Mesodermal cell (in vitro differentiated cells): ENCODE data around the gene COL4A2.

ENCODE experiments used
- H3K27ac ChIP-seq: 2 replicates; pipeline ENCODE4 v1.7.0; 2013; ENCODE audit warnings: mild to moderate bottlenecking, low read depth, low read length, moderate library complexity; ENCODE audit not compliant: severe bottlenecking
- H3K36me3 ChIP-seq: 2 replicates; pipeline ENCODE4 v1.7.1; 2013; ENCODE audit warnings: mild to moderate bottlenecking, low read length, moderate library complexity; ENCODE audit not compliant: control insufficient read depth, insufficient read depth
- H3K4me1 ChIP-seq: one replicate; pipeline ENCODE4 v1.7.1; 2013; ENCODE audit warnings: mild to moderate bottlenecking, low read length; ENCODE audit not compliant: insufficient read depth, control insufficient read depth, poor library complexity, severe bottlenecking
- H3K4me3 ChIP-seq: 2 replicates; pipeline ENCODE4 v1.7.0; 2013; ENCODE audit warnings: low read length, control low read depth, mild to moderate bottlenecking; ENCODE audit not compliant: insufficient read depth, poor library complexity, severe bottlenecking; ENCODE audit errors: extremely low read depth
- H3K9me3 ChIP-seq: 2 replicates; pipeline ENCODE4 v1.7.1; 2013; ENCODE audit warnings: mild to moderate bottlenecking, low read length, moderate library complexity; ENCODE audit not compliant: control insufficient read depth
- WGBS, 2 experiments: methylation state at CpG; one replicate each; pipeline ENCODE4 v1.1.5; 2013; ENCODE audit warnings: missing lambda C conversion rate in 2 of 2; ENCODE audit not compliant: insufficient coverage in 2 of 2; 5-methylcytosine and 5-hydroxymethylcytosine counted together

The COL4A2 gene

DNA sequence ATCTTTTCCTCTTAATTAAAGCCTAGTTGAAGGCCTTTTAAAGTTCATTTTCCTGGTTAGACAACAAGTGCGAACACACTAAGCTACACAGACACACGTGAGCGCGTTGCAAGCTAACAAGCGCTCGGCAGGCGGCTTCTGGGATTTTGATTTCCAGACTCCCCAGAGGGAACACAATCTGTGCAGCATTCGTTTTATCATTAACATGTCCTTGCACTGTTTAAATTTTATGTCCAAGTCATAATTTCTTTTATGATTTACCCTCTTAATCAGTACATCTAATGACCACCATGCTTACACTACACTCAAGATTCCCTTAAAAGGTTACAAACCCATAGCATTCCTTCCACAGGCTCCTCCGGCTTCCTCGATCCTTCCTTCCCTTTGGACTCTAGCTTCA is 16.9 kb upstream of the COL4A2 start:
- peaks cover 6% of the 10 kb centered on the region for H3K4me1 ChIP-seq
- no peaks in the 10 kb centered on the region for H3K9me3 ChIP-seq
- WGBS, 2 experiments, result 96% methylated on average over 10 of the region's 10 CpGs
- H3K27ac ChIP-seq, result no peak overlapping the region
- H3K36me3 ChIP-seq, result peaks cover 80% of the 10 kb centered on the region
- no peak overlapping the region for H3K4me3 ChIP-seq

GRCh38 chr13:110290826-110291225 is 16.3 kb upstream of the COL4A2 start:
- Histone ChIP-seq H3K36me3 (peaks cover 83% of the 10 kb centered on the region), H3K4me1 (peaks cover 6% of the 10 kb centered on the region), H3K9me3 (no peaks in the 10 kb centered on the region), H3K27ac (no peak overlapping the region), H3K4me3 (no peak overlapping the region)
- WGBS, 2 experiments, result 90 to 94% methylated on average over 11 to 15 of the region's 15 CpGs

DNA sequence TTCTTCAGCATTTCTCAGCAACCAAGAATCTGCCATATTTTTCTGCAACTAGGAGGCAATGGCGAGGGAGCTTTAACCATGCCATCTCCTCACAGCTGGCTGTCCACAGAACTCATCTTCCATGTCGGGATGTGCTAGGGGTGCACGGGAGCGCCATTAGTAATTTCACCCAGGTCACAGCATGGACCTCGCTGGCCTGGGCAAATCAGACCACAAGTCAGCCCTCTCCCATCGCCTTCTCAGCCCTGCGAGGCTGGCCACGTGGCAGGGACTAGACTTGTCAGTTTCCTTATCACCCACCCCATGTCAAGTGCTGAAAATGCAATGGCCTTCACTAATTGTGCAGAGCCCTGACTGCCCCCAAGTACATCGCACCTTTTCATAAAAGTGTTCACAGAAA is 15.8 kb upstream of the COL4A2 start:
- WGBS, 2 experiments, result 97 to 98% methylated on average over 9 of the region's 9 CpGs
- H3K36me3 ChIP-seq, result peaks cover 82% of the 10 kb centered on the region

GRCh38 chr13:110293037-110293436 is 14.0 kb upstream of the COL4A2 start:
- peaks cover 14% of the 10 kb centered on the region for H3K4me1 ChIP-seq
- no peak overlapping the region for H3K4me3 ChIP-seq
- WGBS, 2 experiments, result 84% methylated on average over 3 to 4 of the region's 7 CpGs
- no peaks in the 10 kb centered on the region for H3K9me3 ChIP-seq
- H3K27ac ChIP-seq, result no peak overlapping the region
- H3K36me3 ChIP-seq, result peaks cover 83% of the 10 kb centered on the region

More for the DNA sequence above, 15.8 kb upstream of the COL4A2 start:
- no peak overlapping the region for H3K4me3 ChIP-seq
- no peak overlapping the region for H3K27ac ChIP-seq
- H3K4me1 ChIP-seq, result peaks cover 6% of the 10 kb centered on the region
- H3K9me3 ChIP-seq, result no peaks in the 10 kb centered on the region

DNA sequence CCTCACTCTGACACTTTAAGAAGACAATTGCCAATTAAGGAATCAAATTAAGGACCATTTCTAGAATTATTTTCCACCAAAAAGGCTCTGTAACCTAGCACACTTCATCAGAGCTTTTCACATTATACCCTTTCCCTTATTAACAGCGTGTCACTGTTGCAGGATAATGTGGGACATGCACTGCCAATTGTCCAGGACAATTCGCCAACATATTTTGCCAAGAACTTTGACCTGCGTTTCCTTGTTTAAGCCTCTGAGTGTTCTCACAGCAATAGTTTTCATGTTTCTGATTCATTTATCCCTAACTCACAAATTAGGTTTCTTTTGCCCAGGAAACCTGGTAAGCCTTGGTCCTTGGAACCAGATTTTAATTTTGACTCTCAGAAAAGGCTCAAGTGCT is 13.4 kb upstream of the COL4A2 start:
- H3K9me3 ChIP-seq, result no peaks in the 10 kb centered on the region
- H3K36me3 ChIP-seq, result peaks cover 86% of the 10 kb centered on the region
- peaks cover 17% of the 10 kb centered on the region for H3K4me1 ChIP-seq
- no peak overlapping the region for H3K27ac ChIP-seq
- H3K4me3 ChIP-seq, result no peak overlapping the region
- WGBS, 2 experiments, result 91 to 97% methylated on average over 3 of the region's 3 CpGs

- H3K9me3 ChIP-seq, result no peaks in the 10 kb centered on the region
- H3K27ac ChIP-seq, result no peak overlapping the region
- H3K4me3 ChIP-seq, result no peak overlapping the region
- H3K36me3 ChIP-seq, result peaks cover 87% of the 10 kb centered on the region
- 94 to 100% methylated on average over 3 of the region's 3 CpGs for WGBS, 2 experiments
- H3K4me1 ChIP-seq, result peaks cover 19% of the 10 kb centered on the region
Observed at GRCh38 chr13:110294146-110294545, 12.9 kb upstream of the COL4A2 start.

- Histone ChIP-seq H3K36me3 (peaks cover 87% of the 10 kb centered on the region), H3K4me3 (no peak overlapping the region), H3K27ac (no peak overlapping the region), H3K9me3 (no peaks in the 10 kb centered on the region), H3K4me1 (peaks cover 24% of the 10 kb centered on the region)
Observed at GRCh38 chr13:110294622-110295021, 12.5 kb upstream of the COL4A2 start.

DNA sequence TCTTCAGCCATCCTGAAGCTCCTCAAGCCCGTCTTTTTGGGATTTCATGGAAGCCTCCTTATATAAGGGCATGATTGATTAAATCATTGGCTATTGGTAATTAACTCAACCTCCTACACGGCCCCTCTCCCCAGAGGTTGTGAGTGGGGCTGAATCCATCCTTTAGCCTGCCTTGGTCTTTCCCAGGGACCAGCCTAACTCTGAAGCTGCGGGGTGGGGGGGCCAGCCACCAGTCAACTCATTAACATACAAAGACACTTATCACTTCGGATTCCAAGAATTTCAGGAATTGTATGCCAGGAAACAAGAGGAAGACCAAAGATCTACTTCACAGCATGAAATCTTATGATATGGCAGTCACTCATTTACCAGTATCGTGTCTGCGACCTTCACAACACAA is 10.1 kb upstream of the COL4A2 start:
- H3K27ac ChIP-seq, result no peak overlapping the region
- H3K4me1 ChIP-seq, result peaks cover 39% of the 10 kb centered on the region
- H3K9me3 ChIP-seq, result no peaks in the 10 kb centered on the region
- H3K36me3 ChIP-seq, result peaks cover 86% of the 10 kb centered on the region
- 65 to 92% methylated on average over 2 of the region's 6 CpGs for WGBS, 2 experiments
- H3K4me3 ChIP-seq, result no peak overlapping the region

DNA sequence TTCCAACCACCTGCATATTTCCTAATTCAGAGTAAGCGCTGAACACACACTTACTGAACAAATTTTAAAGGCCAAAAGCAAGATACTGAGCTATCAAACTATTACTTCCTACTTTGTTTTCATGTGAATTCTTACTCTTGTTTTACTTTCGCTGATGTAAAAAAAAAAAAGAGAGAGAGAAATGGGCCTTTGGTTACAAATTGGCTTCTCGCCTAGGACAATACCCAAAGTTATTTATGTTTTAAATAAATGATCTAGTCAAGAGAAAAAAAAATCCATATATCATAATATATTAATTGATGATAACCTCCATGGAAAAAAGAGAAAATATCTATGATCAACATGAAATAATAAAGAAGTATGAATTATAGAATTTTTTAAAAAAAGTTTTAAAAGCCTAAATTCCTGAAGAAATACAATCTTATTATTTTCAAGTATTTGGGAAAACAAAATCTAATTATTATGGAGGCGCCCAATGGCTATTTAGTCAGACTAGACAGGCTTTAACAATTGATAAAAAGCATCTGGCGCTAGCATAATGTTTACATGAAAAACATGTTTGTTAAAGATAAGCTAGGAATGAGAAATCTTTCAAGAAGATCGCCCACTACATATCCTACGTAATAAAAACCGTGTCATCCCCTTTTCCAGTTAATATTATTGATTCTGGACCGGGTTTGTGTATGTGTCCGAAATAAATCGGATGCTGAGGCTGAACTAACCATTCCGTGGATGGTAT is 9.1 kb upstream of the COL4A2 start:
- Histone ChIP-seq H3K27ac (no peak overlapping the region), H3K36me3 (peaks cover 85% of the 10 kb centered on the region), H3K4me3 (no peak overlapping the region), H3K9me3 (no peaks in the 10 kb centered on the region), H3K4me1 (peaks cover 47% of the 10 kb centered on the region)
- WGBS, 2 experiments, result 91 to 96% methylated on average over 4 to 8 of the region's 12 CpGs

- Histone ChIP-seq H3K36me3 (peaks cover 85% of the 10 kb centered on the region), H3K4me1 (peaks cover 54% of the 10 kb centered on the region), H3K27ac (no peak overlapping the region), H3K9me3 (no peaks in the 10 kb centered on the region), H3K4me3 (no peak overlapping the region)
- 70 to 76% methylated on average over 22 to 30 of the region's 33 CpGs for WGBS, 2 experiments
Observed at GRCh38 chr13:110298505-110299282, 8.4 kb upstream of the COL4A2 start.

- peaks cover 59% of the 10 kb centered on the region for H3K4me1 ChIP-seq
- no peaks in the 10 kb centered on the region for H3K9me3 ChIP-seq
- H3K36me3 ChIP-seq, result peaks cover 85% of the 10 kb centered on the region
- no peak overlapping the region for H3K27ac ChIP-seq
- WGBS, 2 experiments, result 81 to 82% methylated on average over 7 to 9 of the region's 10 CpGs
- no peak overlapping the region for H3K4me3 ChIP-seq
Observed at GRCh38 chr13:110299283-110299840, 7.7 kb upstream of the COL4A2 start.
